Fibroblast of pulmonary artery (primary cell): ENCODE data around the gene IZUMO2.

ENCODE experiments used
- DNase-seq: peaks from one replicate; pipeline ENCODE4 v3.0.0-alpha.2; 2010; ENCODE audit warnings: low read depth
- H3K4me3 ChIP-seq: replicated peaks from 2 replicates; pipeline ENCODE4 v1.5.1; 2011; ENCODE audit warnings: low read depth, mild to moderate bottlenecking, control low read depth, low read length, moderate library complexity
- CTCF ChIP-seq: IDR thresholded peaks from 2 replicates; pipeline ENCODE4 v1.5.1; 2011; ENCODE audit warnings: mild to moderate bottlenecking, control low read depth, low read length, inconsistent platforms; ENCODE audit errors: missing control alignments

Gene IZUMO2

GRCh38 chr19:50189331-50189730 lies 26.2 kb upstream of the IZUMO2 start:
- no peak overlapping the region for H3K4me3 ChIP-seq
- DNase-seq, result no peak
- TF ChIP-seq CTCF, result no peak

- DNase-seq, result no peak
- no peak overlapping the region for H3K4me3 ChIP-seq
- no peak for TF ChIP-seq CTCF
Observed at GRCh38 chr19:50187937-50188336, 24.9 kb upstream of the IZUMO2 start.

GRCh38 chr19:50184196-50184595 lies 21.1 kb upstream of the IZUMO2 start:
- no peak for DNase-seq
- H3K4me3 ChIP-seq, result no peak overlapping the region
- no peak for TF ChIP-seq CTCF

- no peak for TF ChIP-seq CTCF
- no peak overlapping the region for H3K4me3 ChIP-seq
- no peak for DNase-seq
Observed at GRCh38 chr19:50181121-50181520, 18.0 kb upstream of the IZUMO2 start.

- no peak overlapping the region for H3K4me3 ChIP-seq
- DNase-seq, result no peak
- no peak for TF ChIP-seq CTCF
Observed at GRCh38 chr19:50178859-50179537, 15.9 kb upstream of the IZUMO2 start.

- TF ChIP-seq CTCF, result no peak
- no peak overlapping the region for H3K4me3 ChIP-seq
- no peak for DNase-seq
Observed at GRCh38 chr19:50178320-50178719, 15.2 kb upstream of the IZUMO2 start.

GRCh38 chr19:50176775-50177174 lies 13.7 kb upstream of the IZUMO2 start:
- no peak overlapping the region for H3K4me3 ChIP-seq
- no peak for DNase-seq
- no peak for TF ChIP-seq CTCF
